GM11168 (cell line): ENCODE data around the gene STX8.
"Not testable (repeated sequence)": the region's sequence is repeated elsewhere in the genome, so short reads cannot be mapped to it uniquely, and the experiment has no call there.

ENCODE experiments used
- in situ Hi-C: fragments of 300-500 bp; cut with MboI; formaldehyde crosslinking; loops from one replicate; pipeline ENCODE4 v1.12.0; 2022; ENCODE audit warnings: low sequenced_read_pairs; ENCODE audit not compliant: unreplicated experiment

STX8 gene

DNA sequence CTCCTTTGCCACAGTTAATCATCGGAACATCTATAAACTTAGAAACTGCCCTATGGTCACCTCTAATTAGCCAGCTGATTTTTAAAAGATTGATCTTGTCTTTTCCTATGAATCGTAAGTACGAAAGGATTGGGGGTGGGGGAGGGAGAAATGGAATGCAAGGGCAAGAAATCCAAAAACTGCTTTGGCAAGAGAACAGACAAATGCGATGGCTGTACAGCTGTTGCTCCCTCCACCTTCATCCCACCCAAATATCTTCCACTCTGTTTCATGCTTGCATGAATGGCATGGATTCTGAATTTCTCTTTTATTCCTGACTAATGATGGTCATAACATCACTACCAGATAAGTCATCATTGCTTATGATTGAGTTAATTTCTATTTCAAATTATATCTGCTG is 165.7 kb downstream of the STX8 start:
- in situ Hi-C loops = loop anchor here (10.0 kb wide), 1 partner anchor 105 kb away; no protein-coding TSS in a partner anchor

DNA sequence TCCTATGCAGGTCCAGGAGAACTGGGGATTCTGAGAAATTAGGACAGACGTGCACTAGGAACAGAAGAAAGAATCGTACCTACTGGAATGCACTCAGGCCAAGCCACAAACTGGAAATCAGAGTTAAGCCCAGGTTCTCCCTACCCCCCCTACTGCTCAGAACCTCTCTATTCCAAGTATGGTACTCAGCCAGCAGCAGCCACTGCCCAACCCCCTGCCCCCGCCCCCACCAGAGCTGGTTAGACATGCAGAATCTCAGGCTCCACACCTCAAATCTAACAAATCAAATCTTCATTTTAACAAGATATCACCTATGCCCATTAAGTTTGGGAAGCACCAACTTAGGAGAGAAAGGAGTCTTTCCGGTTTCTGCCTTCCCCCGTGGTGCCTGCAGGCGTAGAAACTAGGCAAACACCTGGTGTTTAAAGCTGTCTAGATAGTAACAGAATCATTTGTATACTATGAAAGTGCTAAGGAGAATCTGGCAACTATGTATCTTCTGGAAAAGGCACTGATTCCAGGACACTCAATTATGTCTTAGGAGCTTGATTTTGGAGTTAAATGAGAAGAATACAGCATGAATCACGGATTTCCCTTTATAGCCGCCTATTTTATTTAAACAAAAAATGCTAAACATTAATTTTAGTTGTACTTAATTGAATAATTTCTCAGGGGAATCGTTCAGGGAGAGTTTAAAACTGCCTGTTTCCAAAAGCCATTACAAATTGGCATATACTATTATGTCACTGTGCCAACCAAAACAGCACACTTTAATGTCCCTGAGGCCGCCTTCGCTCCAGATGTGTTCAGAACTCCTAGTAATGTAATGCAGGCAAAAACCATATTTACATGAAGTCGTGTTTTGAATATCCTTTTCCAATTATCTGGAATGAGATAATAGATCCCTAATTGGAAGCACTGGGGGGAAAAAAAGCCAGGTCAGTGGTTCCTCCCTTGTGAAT is 166.5 kb downstream of the STX8 start:
- in situ Hi-C loops = loop anchor here (10.0 kb wide), 1 partner anchor 106 kb away; no protein-coding TSS in a partner anchor

GRCh38 chr17:9408381-9408780 is 167.2 kb downstream of the STX8 start:
- in situ Hi-C loops = loop anchor here (10.0 kb wide), 1 partner anchor 106 kb away; no protein-coding TSS in a partner anchor

DNA sequence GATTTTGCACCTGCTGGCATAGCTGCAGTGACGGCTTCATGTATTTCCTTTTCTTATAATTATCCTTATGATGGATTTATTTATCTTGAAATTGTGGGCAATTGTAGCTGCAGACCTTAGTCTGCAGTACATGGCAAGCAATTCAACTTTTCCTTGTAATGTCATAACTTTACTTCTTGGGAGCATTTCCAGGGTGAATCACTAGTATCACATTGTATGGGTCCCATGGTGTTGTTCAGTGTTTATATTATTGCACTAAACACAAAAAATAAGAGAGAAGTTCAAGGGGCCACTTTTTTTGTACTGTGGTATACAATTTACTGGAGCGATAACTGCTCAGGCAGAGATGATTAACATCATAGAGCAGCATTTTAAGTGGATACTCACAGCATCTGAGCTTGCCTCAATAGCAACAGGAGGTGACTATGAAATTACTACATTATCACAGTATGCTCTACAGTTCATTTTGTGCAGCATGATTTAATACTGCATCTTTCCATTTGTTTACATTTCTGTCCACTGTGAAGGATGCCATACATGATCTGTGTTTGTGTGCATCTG is 169.5 kb downstream of the STX8 start:
- in situ Hi-C loops = loop anchor here (10.0 kb wide), 1 partner anchor 109 kb away; no protein-coding TSS in a partner anchor

GRCh38 chr17:9403257-9403656 is 172.4 kb downstream of the STX8 start:
- in situ Hi-C loops = loop anchor here (10.0 kb wide), 1 partner anchor 112 kb away; no protein-coding TSS in a partner anchor

- in situ Hi-C loops = loop anchor here (10.0 kb wide), 1 partner anchor 112 kb away; no protein-coding TSS in a partner anchor
Measured at GRCh38 chr17:9402590-9403199, 172.9 kb downstream of the STX8 start.

GRCh38 chr17:9401434-9401833 is 174.2 kb downstream of the STX8 start:
- in situ Hi-C loops = loop anchor here (10.0 kb wide), 1 partner anchor 113 kb away; no protein-coding TSS in a partner anchor

GRCh38 chr17:9389111-9389527 is 186.5 kb downstream of the STX8 start:
- in situ Hi-C loops = no loop called here

DNA sequence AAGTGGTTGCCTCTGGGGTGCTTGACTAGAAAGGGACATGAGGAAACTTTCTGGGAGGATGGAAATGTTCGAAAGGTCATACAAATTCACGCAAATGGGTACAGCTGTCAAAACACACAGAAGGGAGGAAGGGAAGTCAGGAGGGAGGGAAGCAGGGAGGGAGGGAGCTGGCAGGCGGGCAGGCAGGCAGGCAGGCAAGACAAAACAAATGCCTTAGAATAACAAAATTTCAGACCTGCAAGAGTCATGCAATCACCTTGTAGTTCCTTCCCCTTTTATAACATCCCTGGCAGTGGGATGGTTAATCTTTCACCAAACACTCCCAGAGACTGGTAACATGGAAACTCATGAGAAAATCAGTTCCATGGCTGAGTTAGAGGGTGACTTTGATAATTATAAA is 189.2 kb downstream of the STX8 start:
- in situ Hi-C loops = no loop called here

DNA sequence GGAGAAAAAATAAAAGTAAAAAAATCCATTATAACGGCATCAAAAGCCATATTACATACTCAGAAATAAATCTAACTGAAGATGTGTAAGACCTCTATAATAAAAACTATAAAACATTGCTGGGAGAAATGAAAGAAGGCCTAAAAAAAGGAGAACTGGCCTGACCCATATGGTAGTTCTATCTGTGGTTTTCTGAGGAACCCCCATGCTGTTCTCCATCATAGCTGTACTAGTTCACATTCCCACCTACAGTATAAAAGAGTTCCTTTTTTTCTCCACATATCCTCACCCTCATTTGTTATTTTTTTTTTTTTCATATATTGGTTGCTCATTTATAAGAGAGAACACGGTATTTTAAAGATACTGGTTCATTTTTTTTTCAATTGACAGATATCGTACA is 191.8 kb downstream of the STX8 start:
- in situ Hi-C loops = no loop called here

GRCh38 chr17:9382626-9383025 is 193.0 kb downstream of the STX8 start:
- in situ Hi-C loops = no loop called here

GRCh38 chr17:9381068-9381467 is 194.6 kb downstream of the STX8 start:
- in situ Hi-C loops = no loop called here

- in situ Hi-C loops = no loop called here
Measured at GRCh38 chr17:9380361-9380760, 195.3 kb downstream of the STX8 start.

- in situ Hi-C loops = not testable (repeated sequence)
Measured at GRCh38 chr17:9376177-9376576, 199.4 kb downstream of the STX8 start.

DNA sequence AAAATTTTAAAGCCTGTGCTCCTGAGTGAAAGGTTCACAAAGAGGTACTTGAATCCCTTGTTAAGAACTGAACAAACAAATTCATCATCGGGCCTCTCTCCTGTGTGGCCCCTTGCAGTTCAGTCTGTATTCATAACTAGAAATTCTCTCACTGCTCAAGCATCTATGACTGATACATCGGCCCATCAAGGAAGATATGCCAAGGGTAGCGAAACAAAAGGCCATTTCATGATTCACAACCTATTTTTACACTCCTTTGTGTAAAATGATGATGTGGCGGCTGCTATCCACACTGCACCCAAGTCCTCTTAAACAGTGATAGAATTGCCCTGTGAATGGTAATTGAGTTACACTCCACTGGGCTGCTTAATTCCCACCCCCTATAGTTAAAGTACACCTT is 204.6 kb downstream of the STX8 start:
- in situ Hi-C loops = loop anchor here (5.0 kb wide), 1 partner anchor 86 kb away; no protein-coding TSS in a partner anchor

- in situ Hi-C loops = loop anchor here (5.0 kb wide), 1 partner anchor 87 kb away; no protein-coding TSS in a partner anchor
Measured at GRCh38 chr17:9370467-9370866, 205.2 kb downstream of the STX8 start.

DNA sequence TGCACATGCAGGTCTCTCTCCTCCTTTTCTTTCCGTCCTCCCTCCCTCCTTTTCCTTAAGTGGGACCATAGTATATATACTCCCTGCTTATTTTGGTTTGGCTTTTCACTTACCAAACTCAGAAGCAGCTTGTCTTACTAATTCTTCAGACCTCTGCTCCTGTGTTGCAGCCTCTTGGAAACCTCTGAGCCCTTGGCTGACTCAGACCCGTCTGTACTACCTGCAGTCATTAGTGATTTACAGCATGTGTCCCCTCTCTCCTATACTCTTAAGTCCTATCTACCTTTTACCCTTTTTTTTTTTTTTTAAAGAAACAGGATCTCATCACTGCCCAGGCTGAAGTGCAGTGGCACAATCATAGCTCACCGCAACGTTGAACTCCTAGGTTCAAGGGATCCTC is 207.0 kb downstream of the STX8 start:
- in situ Hi-C loops = no loop called here

DNA sequence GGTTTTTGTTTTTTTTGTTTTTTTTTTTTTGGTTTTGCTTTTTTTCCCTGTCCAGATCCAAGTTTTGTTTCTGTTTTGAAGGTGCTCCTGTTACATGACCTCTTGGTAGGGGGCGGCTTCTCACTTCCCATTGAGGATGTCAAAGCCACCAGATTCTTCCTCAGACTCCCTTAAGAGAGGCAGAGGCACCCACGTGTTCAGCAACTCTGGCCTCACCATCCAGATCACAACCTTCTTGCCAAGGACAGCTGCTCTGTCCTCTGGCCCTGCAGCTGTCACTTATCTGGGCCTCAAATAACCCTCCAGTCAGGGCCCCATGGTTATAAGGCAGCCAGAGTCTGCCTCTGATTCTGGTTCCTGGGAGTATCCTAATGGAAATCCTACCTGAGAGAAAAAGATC is 208.5 kb downstream of the STX8 start:
- in situ Hi-C loops = no loop called here

DNA sequence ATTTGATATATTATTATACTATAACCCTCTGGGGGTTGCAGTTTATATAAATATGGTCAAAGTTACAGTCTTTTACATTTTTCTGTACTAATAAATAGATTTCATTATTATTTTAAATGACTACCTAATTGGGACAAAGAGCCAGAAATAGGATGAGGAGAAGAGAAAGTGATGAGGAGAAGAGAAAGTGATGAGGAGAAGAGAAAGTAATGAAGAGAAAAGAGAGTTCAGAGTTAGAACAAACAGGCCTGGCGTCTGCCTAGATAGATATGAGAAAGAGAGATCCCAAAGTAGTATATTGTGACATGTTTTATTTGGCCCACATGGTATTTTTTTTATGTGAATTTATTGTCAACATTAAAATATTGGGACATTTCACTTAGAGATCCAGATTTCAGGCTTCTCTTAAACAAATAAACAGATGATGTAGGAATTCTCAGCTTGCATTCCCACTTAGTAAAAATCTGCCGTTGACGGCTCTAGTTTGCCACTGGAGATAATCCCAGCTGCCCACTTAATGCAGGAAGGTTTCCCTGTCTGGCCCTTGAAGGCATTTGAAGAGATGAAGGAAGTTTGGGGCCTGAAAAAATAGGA is 210.7 kb downstream of the STX8 start:
- in situ Hi-C loops = no loop called here
